Stimulated activated CD4-positive, alpha-beta T cell treated with anti-CD3 and anti-CD28 coated beads, Interleukin-4, amount 100 ng/mL, for 24 hours (primary cell): ENCODE measurements around the gene LRRIQ1.

Experiments used
- DNase-seq: peaks from one replicate; pipeline ENCODE4 v3.0.0-alpha.2; 2020

Gene LRRIQ1

DNA sequence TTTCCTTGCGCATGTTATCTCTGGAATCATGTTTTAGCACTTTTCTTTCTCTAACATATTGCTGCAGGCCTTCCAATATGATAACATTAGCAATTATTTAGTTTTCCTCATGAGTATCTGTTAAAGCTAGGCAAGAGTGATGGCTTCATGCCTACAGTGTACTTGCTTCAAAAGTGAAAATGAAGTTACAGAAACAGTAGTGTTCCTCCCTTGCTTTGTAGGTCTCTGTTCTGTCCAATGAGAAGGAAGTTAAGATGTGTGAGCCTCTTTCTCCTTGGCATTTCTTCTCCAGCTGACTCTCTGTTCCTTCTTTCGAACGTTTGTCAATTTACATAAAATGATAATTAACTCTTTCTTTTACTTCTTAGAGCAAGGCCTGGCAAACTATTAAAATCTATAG is 22.2 kb downstream of the LRRIQ1 start:
- no peak for DNase-seq

DNA sequence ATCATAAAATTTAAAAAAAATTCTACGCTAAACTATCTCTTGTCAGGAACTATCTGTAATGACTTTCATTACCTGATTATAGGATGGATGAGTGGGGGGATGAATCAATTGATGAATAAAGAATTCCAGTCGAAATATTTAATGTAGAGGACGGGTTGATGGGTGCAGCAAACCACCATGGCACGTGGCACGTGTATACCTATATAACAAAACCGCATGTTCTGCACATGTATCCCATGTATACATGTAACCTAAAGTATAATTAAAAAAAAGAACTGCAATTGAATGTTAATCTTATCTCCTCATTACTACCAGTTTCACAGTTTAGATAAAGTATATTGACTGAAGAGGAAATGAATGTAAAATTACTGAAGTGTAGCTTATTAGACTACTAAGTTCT is 23.4 kb downstream of the LRRIQ1 start:
- DNase-seq: no peak

DNA sequence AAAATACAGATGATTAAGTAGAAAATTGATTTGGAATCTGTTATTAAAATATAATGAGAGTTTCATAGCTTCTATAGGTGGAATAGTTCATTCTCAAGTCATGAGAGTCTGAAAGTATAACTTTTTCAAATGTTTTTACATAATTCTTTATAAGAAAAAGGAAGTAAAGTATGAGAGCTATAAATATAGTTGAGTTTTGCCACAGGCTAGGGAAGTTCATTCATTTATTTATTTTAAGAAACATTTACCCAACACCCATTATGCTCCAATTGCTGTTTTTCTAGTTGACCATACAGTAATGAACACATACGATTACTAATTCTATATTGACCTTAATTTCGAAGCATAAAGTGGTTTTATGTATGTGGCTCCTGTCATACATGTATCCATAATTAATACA is 24.8 kb downstream of the LRRIQ1 start:
- DNase-seq: no peak

DNA sequence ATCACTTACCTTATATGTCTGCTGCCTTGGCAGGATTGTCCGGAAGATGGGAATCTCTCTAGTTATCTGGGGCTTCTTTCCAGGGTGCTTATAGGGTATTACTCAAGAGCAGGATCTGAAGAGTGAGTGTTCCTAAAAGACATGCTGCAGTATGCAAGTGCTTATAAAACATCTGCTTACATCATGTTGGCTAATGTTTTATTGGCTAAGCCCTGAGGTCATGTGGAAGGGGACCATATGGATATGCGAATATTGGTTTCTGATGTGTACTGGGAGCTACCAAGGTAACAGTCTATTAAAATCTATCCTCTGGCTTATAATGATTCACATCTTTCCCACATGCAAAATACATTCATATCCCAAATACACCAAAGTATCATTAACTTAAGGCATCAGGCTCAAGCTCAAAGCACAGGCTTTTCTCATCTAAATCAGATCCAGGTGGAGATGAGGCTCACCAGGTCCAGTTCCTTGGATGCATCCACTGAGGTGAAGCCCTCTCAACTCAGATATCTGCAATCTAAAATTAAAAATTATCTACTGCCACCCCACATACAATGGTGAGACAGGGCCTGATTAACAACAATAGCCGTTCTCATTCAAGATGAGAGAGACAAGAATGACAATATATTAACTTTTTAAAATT is 29.8 kb downstream of the LRRIQ1 start:
- DNase-seq: no peak

DNA sequence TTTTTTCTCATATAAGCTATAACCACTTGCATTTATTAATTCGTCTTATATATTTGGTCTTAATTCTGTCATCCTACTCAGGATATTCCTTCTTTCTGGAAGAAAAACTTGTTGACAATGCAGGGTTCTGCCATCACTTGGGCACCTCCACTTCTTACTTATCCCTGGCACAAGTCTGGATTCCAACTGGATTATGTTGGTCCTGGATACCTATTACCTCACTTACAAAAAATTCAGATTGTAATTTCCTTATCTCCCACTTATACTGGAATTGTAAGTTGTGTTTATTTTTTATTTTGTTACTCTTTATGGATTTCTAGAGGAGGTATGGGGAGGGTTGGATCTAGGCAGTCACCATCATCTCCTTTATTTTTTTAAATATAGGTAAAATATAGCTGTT is 36.7 kb downstream of the LRRIQ1 start:
- DNase-seq: no peak

DNA sequence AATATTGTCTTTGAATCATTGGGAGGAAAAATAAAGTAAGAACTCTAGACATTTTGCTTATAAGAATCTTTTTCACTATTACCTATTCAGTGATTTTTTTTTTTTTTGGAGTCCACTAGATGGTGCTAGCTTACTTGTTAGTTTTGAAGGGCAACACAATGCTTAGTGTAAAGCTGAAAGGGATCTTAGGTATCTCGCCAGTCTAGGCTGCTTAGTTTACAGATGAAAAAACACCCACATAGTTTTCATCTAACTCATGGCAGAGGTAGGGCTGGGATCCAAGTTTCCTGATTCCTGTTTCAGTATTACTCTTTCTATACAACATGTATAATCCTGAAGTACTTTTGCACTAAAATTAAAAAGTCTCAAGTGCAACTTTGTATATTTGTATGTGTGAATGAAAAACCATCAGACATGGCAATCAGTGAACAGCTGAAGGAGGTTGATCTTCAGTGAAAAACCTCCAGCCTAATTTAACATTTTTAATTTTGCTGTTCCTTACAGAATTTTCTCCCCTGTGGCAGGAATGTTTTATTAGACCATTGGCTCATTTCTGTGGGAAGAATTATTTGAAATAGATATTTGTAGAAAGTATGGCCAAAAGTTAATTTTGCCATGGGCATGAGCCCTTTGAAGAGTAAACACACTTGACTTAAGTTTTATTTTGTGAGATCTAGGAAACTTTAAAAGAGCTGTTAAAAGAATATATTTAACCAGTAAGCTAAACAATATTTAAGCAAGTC is 40.7 kb downstream of the LRRIQ1 start:
- DNase-seq: no peak

DNA sequence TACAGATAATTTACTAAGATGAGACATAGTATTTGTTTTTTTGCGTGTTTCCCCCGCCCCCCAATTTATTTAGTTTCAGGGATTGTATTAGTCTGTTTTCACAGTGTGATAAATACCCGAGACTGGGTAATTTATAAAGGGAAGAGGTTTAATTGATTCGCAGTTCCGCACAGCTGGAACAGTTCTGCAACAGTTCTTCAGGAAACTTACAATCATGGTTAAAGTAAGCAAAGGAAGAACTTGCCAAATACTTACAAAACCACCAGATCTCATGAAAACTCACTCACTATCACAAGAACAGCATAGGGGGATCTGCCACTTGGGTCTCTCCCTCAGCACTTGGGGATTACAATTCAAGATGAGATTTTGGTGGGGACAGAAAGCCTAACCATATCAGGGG is 48.9 kb downstream of the LRRIQ1 start:
- DNase-seq: no peak

DNA sequence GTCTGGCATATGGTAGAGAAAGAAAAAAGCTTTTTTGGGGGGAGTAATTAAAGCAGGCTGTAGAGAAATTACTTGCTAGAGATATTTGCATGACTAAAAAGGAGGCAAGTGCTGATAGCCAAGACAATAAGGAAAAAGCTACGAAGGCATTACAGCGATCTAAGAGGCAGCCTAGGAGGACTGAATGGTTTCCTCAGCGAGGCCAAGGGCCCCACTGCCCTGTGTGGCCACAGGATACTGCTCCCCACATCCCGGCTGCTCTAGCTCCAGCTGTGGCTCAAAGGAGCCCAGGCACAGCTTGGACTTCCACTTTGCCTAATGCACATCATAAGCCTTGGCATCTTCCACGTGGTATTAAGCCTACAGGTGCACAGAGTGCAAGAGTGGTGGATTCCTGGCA is 53.6 kb downstream of the LRRIQ1 start:
- no peak for DNase-seq

DNA sequence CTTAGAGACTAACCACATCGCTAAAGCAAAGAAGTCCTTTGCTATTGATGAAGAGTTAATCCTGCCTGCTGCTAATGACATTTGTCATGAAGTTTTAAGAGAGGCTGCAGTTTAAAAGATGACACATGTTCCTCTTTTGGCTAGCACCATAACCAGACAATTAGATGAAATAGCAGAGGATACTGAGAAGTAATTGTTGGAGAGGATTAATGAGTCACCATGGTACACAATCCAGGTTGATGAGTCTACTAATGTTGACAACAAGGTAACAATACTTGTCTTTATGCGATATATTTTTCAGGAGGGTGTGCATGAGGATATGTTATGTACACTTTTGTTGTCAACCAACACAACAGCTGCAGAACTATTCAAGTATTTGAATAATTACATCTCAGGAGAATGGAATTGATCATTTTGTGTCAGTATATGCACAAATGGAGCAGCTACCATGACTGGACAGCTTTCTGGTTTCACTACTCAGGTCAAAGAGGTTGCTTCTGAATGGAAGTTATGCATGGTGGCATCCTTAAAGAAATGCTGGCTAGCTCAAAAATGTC is 56.7 kb downstream of the LRRIQ1 start:
- DNase-seq: no peak

DNA sequence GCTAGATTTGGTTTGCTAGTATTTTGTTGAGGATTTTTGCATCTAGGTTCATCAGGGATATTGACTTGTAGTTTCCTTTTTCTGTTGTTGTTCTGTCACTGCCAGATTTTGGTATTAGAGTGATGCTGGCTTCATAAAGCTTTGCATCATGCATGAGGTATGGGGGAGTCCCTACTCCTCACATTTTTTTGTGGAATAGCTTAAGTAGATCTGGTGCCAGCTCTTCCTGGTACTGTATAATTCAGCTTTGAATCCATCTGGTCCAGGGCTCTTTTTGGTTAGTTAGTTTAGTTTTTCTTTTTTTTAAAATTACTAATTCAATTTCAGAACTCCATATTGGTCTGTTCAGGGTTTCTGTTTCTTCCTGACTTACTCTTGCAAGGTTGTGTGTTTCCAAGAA is 59.4 kb downstream of the LRRIQ1 start:
- DNase-seq: no peak

DNA sequence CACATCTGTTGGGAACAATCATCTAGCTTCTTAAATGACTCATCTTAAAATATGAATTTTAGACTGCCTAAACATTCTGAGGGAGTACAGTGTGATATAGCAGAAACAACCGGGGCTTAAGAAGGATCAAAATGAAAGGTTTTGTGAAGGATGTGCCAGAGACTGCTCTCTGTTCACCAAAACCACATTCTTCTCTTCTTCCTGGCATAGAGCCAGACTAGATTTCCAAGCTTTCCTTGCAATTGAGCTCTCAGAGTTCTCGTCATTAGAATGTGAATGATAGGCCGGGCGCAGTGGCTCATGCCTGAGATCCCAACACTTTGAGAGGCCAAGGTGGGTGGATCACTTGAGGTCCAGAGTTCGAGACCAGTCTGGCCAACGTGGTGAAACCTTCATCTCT is 94.5 kb downstream of the LRRIQ1 start:
- DNase-seq: no peak

DNA sequence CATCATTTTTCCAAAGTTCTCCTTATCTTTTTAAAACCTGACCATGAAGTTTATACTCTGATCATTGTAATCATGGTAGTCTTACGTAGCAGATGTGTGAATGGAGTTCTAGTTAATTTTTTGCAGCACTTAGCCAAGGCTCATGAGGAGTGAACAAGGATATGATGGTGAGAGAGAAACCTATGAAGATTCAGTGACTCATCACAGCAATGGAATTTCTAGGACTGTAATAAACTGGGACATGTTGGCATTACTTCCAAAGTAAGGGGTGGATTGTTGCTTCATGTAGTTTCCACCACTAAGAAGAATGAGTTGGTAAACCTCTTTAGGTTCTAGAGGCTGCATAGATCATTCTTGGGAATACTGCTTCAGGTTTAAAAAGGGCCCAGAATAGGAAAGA is 102.7 kb downstream of the LRRIQ1 start:
- DNase-seq: no peak

DNA sequence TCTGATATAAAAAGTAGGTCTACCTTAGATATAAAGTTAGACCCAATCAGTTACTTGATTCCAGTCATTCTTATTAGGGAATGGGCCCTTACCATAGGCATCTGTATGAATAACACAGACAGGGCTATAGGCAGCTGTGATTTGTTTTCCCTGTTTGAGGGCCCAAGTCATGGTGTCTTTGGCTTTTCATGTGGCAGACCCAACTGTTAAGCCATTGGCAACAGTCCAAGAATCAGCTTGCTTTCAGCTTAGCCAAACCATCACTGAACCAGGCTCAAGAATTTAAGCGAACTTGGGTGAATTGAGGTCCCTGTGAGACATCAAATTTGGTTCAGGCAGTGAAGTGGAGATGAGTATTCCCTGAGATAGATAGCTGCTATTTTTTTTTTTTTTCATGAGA is 111.2 kb downstream of the LRRIQ1 start:
- DNase-seq: no peak

DNA sequence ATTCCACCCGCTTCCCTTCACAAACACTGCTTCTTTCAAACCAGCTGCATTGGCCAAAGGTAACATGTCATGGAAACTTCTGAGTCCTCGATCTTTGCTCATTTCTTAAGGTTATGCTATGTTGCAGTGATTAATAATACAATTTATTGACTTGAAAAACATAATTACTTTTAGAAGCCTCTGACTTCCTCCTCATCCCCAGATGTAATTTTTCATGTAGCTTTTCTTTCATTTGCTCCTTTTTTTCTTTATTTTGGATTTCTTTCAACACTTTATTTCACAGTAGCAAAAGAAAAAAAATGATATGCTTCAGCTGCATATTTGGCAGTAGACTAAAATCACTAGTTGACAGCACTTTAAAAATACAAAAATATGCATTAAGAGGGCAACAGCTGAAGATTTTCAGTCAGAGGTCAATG is 116.2 kb downstream of the LRRIQ1 start:
- DNase-seq: no peak

DNA sequence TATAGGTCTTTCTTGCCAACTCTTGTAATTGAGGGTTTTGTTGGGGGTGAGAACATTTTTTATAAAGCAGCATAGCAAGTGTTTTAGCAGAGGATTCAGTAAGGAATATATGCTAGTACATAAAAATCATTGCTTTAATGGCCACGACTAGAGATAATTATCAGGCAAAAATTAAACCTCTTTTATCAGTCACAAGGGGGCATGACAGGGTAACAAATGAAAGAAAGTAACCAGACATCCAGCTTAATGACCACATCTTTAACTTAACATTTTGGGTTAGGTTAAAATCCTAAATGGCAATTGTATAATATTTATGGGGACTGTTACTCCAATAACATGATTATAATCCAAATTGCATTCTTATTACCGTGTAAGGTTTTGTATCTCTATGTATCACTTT is 119.6 kb downstream of the LRRIQ1 start:
- no peak for DNase-seq

DNA sequence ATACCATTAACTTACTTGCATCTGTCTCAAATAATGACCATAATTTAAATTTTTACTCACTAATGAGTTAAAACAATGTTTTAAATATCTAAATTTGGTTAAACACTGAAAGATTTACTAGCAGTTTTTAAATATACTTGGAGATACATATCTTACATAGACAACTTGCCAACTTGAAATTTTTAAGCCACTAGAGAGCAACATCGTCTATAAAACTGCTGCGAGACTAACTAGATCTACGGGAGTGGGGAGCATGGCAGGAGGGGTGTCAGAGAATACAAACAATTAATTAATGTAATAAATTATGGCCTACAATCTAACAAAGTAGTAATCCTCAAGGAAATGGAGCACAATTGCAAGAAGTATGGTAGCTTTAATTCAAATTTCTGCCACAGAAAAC is 120.4 kb downstream of the LRRIQ1 start:
- DNase-seq: no peak

DNA sequence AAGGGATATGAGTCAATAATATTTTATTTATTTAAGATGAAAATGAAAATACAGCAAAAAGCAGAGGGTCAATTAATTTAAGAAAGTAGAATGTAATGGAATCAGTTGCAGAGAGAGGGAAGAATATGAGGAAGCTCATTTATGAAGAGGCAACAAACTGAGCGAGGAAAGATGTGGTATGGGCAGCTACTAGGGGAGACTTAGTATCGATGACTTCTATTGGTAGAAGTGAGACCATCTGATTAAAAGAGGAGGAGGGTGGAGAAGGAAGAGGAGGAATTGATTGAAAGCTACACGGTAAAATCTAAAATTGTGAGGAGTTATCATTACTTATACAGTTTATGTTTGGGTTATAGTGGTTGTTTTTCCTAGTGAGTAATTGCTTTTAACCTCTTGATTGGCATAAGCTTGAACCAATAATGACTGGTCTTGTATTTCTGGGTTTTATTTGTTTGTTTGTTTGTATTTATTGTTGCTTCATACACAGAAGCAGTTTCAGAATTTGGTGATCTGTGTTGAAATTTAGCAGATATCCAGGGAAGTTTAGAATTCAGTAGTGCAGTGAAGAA is 121.0 kb downstream of the LRRIQ1 start:
- no peak for DNase-seq

DNA sequence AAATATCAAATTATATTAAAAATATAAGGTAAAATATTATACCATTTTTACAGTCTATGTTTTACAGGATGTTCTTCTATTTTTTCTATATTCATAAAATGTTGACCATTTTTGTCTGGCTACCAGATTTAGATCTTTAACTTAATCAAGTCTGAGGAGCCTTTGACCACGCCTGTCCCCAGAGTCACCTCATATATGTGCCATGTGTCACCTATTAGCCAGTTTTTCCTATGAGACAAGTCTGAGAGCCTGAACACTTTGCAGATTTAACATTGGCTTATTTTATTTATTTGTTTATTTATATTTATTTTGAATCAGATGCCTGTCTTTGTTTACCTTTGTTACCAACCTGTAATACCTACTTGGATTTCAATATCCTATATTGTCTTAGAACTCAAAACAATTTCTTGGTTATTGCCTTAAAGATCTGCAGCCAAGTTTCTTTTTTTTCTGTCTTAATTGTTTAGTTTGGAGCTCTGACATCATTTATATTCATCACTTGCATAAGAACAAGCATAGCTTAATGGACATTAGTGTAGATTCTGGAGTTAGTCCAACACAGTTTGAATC is 127.7 kb downstream of the LRRIQ1 start:
- no peak for DNase-seq

DNA sequence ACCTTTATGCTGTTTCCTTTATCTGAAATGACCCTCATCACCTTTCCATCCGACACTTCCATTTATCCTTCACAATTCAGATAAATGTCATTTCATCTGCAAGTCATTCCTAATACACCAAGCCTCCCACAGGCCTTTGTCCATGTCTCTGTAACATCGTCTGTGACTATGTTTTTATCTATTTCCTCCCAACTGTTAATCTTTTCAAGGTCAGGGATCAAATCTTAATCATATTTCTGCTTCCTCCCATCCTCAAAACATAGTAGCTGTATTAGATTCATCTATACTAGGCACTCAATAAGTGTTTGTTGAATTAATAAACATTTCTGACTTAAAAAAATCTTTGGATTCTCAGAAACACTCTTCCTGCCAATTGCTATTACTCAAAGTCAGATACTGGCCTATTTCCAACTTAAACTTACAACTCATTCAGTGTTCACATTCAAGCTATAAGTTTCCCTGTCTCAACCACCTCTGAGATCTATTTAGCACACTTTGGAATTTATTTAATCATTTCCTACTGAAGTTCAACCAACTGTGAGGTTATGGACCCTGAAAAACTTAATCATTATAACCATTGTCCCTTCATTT is 143.6 kb downstream of the LRRIQ1 start:
- no peak for DNase-seq

DNA sequence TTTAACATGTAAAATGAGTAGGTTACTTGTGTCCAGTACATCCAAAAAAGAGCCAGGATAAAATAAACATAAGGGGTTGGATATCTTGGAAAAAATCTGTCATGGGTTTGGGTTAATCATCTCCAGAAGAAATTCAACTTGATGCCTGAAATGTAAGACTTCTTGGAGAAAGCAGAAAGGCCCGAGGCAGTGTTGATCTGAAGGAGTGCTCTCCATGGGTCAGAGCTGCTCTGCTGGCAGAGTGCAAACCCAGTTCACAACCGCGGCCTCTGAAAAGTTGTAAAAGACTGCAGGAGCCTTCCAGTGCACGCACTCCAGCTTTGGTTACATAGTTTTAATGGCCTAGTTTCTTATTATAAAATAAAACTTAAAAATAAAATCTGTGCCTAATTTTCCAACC is 146.5 kb downstream of the LRRIQ1 start:
- DNase-seq: no peak

DNA sequence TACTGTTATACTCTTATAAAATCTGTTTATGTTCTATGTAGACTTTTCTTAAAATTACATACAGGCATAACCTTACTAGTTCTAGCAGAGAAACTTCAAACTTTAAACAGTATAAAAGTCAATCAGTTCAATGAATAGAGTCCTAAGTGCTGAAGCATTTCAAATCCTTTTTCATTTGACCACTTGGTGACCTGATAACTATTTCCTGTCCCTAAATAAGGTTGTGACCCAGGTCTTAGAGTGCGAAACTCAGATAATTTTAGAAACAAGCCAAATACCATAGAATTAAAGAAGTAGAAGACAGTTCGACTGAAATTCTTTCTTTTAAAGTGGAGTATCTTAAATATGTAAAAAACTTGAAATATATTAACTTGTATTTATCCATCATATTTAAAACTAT is 147.7 kb downstream of the LRRIQ1 start:
- DNase-seq: no peak

DNA sequence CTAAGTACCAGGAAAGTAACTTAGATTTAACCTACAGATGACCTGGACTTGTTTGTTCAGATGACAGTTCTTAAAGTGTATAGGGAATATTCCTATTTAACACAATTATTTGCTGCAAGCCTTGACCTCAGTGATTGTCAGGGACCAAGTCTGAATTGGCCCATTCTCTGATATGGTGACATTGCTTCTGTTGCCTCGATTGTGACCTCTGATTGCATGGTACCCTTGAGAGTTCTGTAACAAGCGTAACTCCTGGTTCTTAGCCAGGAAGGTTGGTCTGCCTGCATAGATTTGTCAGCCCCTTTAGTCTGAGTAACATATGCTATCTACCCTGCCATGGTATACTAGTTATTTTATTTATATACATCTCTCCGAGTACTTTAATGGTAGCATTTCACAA is 150.1 kb downstream of the LRRIQ1 start:
- no peak for DNase-seq

DNA sequence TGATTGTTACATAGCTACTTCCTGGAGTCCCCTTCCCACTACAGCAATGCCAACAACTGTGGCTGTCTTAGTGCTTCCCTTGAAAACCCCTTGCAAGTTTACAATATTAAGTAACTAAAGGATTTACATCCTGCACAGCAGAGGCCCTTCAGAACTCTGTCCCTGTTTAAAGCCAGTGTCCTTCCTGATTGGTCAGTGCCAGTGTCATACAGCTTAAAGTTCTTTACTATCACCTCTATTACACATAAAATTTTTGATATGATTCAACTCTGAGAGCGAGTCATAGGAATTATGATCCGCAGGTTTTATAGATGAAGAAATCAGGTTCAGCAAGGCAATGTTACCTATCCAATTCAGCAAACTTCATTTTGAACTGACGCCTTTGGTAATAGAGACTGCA is 152.5 kb downstream of the LRRIQ1 start:
- DNase-seq: no peak

DNA sequence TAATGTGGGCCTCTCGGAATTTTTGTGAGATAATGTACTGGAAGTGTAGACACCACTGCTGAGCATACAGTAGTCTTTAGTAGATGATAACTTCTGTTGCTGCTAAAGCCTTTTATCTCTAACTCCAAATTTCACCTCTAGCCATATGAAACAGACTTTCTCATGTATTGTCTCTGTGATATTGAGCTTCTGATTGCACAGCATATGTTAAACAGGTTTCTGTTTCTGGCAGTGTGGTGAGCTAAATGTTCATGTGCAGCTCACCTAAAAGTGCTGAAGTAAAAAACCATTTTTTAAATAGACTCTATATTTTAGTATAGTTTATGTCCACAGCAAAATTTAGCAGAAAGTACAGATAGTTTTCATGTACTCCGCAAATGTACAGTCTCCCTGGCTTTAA is 154.6 kb downstream of the LRRIQ1 start:
- no peak for DNase-seq
